ENCODE data around the gene MSANTD2.

Gene MSANTD2

GRCh38 chr11:124791626-124792341 lies 8.4 kb downstream of the MSANTD2 start:
- no peak overlapping the region for H3K4me3 ChIP-seq (replicated peaks; ENCODE audit: insufficient read depth, low read length)
- TF ChIP-seq REST (IDR thresholded peaks at IDR 0.05; ENCODE audit: insufficient replicate concordance, low read depth) (no peak), GABPA (IDR thresholded peaks at IDR 0.05; ENCODE audit: low read depth) (no peak), POLR2AphosphoS5 (IDR thresholded peaks at IDR 0.05; ENCODE audit: low read depth) (no peak), SPI1 (IDR thresholded peaks at IDR 0.05; ENCODE audit: borderline replicate concordance, low read depth) (no peak), CTCF (IDR thresholded peaks at IDR 0.05; ENCODE audit: insufficient read depth, low read length) (no peak)
- H3K27ac ChIP-seq (replicated peaks): no peak overlapping the region

GRCh38 chr11:124788521-124788920 lies 11.7 kb downstream of the MSANTD2 start:
- no peaks in the 10 kb centered on the region for H3K27me3 ChIP-seq (ENCODE audit: insufficient read depth, poor library complexity, severe bottlenecking)
- no peak overlapping the region for H3K27ac ChIP-seq (replicated peaks)
- no peak for TF ChIP-seq REST (IDR thresholded peaks at IDR 0.05; ENCODE audit: insufficient replicate concordance, low read depth)
- TF ChIP-seq CTCF (IDR thresholded peaks at IDR 0.05; ENCODE audit: insufficient read depth, low read length): no peak
- TF ChIP-seq SPI1 (IDR thresholded peaks at IDR 0.05; ENCODE audit: borderline replicate concordance, low read depth): no peak
- no peak for TF ChIP-seq GABPA (IDR thresholded peaks at IDR 0.05; ENCODE audit: low read depth)
- no peak for TF ChIP-seq POLR2AphosphoS5 (IDR thresholded peaks at IDR 0.05; ENCODE audit: low read depth)
- no peak for DNase-seq (ENCODE audit: low read depth in 1 of 2, low spot score in 1 of 2)
- no peak overlapping the region for H3K4me3 ChIP-seq (replicated peaks; ENCODE audit: insufficient read depth, low read length)

More at GRCh38 chr11:124791626-124792341, 8.4 kb downstream of the MSANTD2 start:
- H3K27me3 ChIP-seq (ENCODE audit: insufficient read depth, poor library complexity, severe bottlenecking): no peaks in the 10 kb centered on the region
- no peak for DNase-seq (ENCODE audit: low read depth in 1 of 2, low spot score in 1 of 2)

GRCh38 chr11:124784051-124784450 lies 16.2 kb downstream of the MSANTD2 start:
- no peak overlapping the region for H3K27ac ChIP-seq (replicated peaks)
- no peak overlapping the region for H3K4me3 ChIP-seq (replicated peaks; ENCODE audit: insufficient read depth, low read length)
- DNase-seq (ENCODE audit: low read depth in 1 of 2, low spot score in 1 of 2): no peak
- TF ChIP-seq REST (IDR thresholded peaks at IDR 0.05; ENCODE audit: insufficient replicate concordance, low read depth): no peak
- no peak for TF ChIP-seq GABPA (IDR thresholded peaks at IDR 0.05; ENCODE audit: low read depth)
- H3K27me3 ChIP-seq (ENCODE audit: insufficient read depth, poor library complexity, severe bottlenecking): no peaks in the 10 kb centered on the region
